H1 (cell line): Measurements from ENCODE around the gene CDKN2B. TPM values are rescaled to one million over a fixed set of nuclear protein-coding genes. Genes with fewer than 3 reads are reported as not detected.

Source experiments
- CTCF ChIA-PET: fragments of 300-600 bp; sonication (Branson Sonifier 250); formaldehyde crosslinking; loops from one replicate; lab custom pipeline; 2021; ENCODE audit not compliant: partially characterized antibody; lab: Charles Lee
- POLR2A ChIA-PET: fragments of 300-600 bp; sonication (Branson Sonifier 250); formaldehyde crosslinking; loops from one replicate; lab custom pipeline; 2021; ENCODE audit warnings: inconsistent platforms; ENCODE audit not compliant: partially characterized antibody; lab: Charles Lee
- DNase-seq, 2 experiments: peaks; one replicate each; pipeline versions ENCODE4 v3.0.0 to v3.0.0-alpha.2; 2010 to 2022; ENCODE audit warnings: low spot score in 2 of 2, low read depth in 1 of 2, mixed read lengths in 1 of 2
- FAIRE-seq: peaks from 2 replicates; lab custom pipeline; 2011; peaks lifted over from hg19 to GRCh38; lab: Jason Lieb, UNC
- H2AFZ ChIP-seq: 2 replicates; pipeline ENCODE4 v1.8.1; 2012; ENCODE audit warnings: low read length, inconsistent platforms
- H2AK5ac ChIP-seq: 2 replicates; pipeline ENCODE4 v1.6.1; 2013; ENCODE audit warnings: low read depth, low read length
- H2BK120ac ChIP-seq: replicated peaks from 2 replicates; pipeline ENCODE3; 2013; ENCODE audit warnings: low read depth, low read length, inconsistent platforms
- H2BK12ac ChIP-seq: 2 replicates; pipeline ENCODE4 v1.6.1; 2013; ENCODE audit warnings: low read depth, low read length
- H2BK15ac ChIP-seq: 2 replicates; pipeline ENCODE4 v1.6.1; 2013; ENCODE audit warnings: low read length
- H2BK20ac ChIP-seq: 2 replicates; pipeline ENCODE4 v1.6.1; 2013; ENCODE audit warnings: low read length
- H2BK5ac ChIP-seq: 2 replicates; pipeline ENCODE4 v1.6.1; 2013; ENCODE audit warnings: low read depth, low read length
- H3K14ac ChIP-seq: 2 replicates; pipeline ENCODE4 v1.6.1; 2013; ENCODE audit warnings: inconsistent platforms; ENCODE audit not compliant: insufficient read length
- H3K18ac ChIP-seq: 2 replicates; pipeline ENCODE4 v1.6.1; 2013; ENCODE audit warnings: low read length; ENCODE audit errors: extremely low read depth
- H3K23ac ChIP-seq: 2 replicates; pipeline ENCODE4 v1.6.1; 2013; ENCODE audit warnings: inconsistent platforms; ENCODE audit not compliant: insufficient read length
- H3K23me2 ChIP-seq: 2 replicates; pipeline ENCODE4 v1.6.1; 2013; ENCODE audit warnings: low read depth, low read length
- H3K27ac ChIP-seq: 2 replicates; pipeline ENCODE4 v1.6.1; 2011; ENCODE audit warnings: low read depth, low read length, inconsistent platforms
- H3K27me3 ChIP-seq, 4 experiments: replicated peaks in 1 of 4; 1 replicate in 1 of 4; 2 replicates in 3 of 4; pipeline versions ENCODE4 v1.6.1 to v1.8.1; 2011 to 2013; ENCODE audit warnings: low read length in 3 of 4, mild to moderate bottlenecking in 3 of 4, inconsistent platforms in 2 of 4, mixed read lengths in 2 of 4, moderate library complexity in 1 of 4; ENCODE audit not compliant: control insufficient read depth in 3 of 4, insufficient read depth in 3 of 4; ENCODE audit errors: extremely low read depth in 1 of 4
- H3K36me3 ChIP-seq, 4 experiments: 2 replicates each; pipeline versions ENCODE4 v1.6.1 to v1.8.1; 2011 to 2013; ENCODE audit warnings: mild to moderate bottlenecking in 4 of 4, low read length in 3 of 4, moderate library complexity in 2 of 4, control low read depth in 1 of 4, inconsistent platforms in 1 of 4; ENCODE audit not compliant: insufficient read depth in 4 of 4, control insufficient read depth in 2 of 4
- H3K4ac ChIP-seq: replicated peaks from 2 replicates; pipeline ENCODE3; 2013; ENCODE audit warnings: low read length, low read depth, mixed read lengths, inconsistent platforms; ENCODE audit not compliant: insufficient read length
- H3K4me1 ChIP-seq, 4 experiments: replicated peaks in 1 of 4; 1 replicate in 1 of 4; 2 replicates in 3 of 4; pipeline versions ENCODE4 v1.6.1 to v1.8.1; 2011 to 2013; ENCODE audit warnings: low read length in 3 of 4, inconsistent platforms in 2 of 4, mixed read lengths in 1 of 4; ENCODE audit not compliant: insufficient read depth in 4 of 4, control insufficient read depth in 3 of 4
- H3K4me2 ChIP-seq, 2 experiments: 2 replicates each; pipeline versions ENCODE4 v1.6.1 to v1.8.1; 2011 to 2013; ENCODE audit warnings: low read depth in 2 of 2, low read length in 2 of 2, control low read depth in 1 of 2, inconsistent platforms in 1 of 2, mild to moderate bottlenecking in 1 of 2; ENCODE audit not compliant: insufficient read depth in 1 of 2
- H3K4me3 ChIP-seq, 4 experiments: fragments of 200-600, 300-600 bp in 1 of 4; sonication (generic), shearing (Covaris generic), sonication (Bioruptor Twin) in 1 of 4; 2 replicates each; pipeline versions ENCODE4 v1.5.1 to v1.8.1; 2011 to 2016; ENCODE audit warnings: low read length in 4 of 4, low read depth in 3 of 4, control low read depth in 2 of 4, inconsistent platforms in 2 of 4, mild to moderate bottlenecking in 2 of 4, mixed read lengths in 1 of 4, moderate library complexity in 1 of 4; ENCODE audit not compliant: insufficient read depth in 2 of 4; ENCODE audit errors: extremely low read depth in 1 of 4
- H3K56ac ChIP-seq: replicated peaks from 2 replicates; pipeline ENCODE3; 2013; ENCODE audit warnings: low read depth, mild to moderate bottlenecking, mixed read lengths, low read length, inconsistent platforms; ENCODE audit not compliant: insufficient read length
- H3K79me1 ChIP-seq: 2 replicates; pipeline ENCODE4 v1.6.1; 2013; ENCODE audit warnings: low read depth, low read length, control low read depth
- H3K79me2 ChIP-seq, 2 experiments: 2 replicates each; pipeline versions ENCODE4 v1.6.1 to v1.8.1; 2012 to 2013; ENCODE audit warnings: low read length in 2 of 2, mild to moderate bottlenecking in 2 of 2, inconsistent platforms in 1 of 2; ENCODE audit not compliant: insufficient read depth in 2 of 2, control insufficient read depth in 1 of 2
- H3K9ac ChIP-seq, 4 experiments: replicated peaks in 1 of 4; 1 replicate in 1 of 4; 2 replicates in 3 of 4; pipeline versions ENCODE4 v1.6.1 to v1.8.1; 2011 to 2013; ENCODE audit warnings: low read depth in 3 of 4, low read length in 3 of 4, control low read depth in 2 of 4, mild to moderate bottlenecking in 2 of 4, moderate library complexity in 2 of 4, inconsistent platforms in 1 of 4; ENCODE audit errors: extremely low read depth in 1 of 4
- H3K9me3 ChIP-seq, 2 experiments: 2 replicates each; pipeline versions ENCODE4 v1.6.1 to v1.8.1; 2012 to 2013; ENCODE audit warnings: mild to moderate bottlenecking in 2 of 2, moderate library complexity in 2 of 2, control low read depth in 1 of 2, inconsistent platforms in 1 of 2, low read depth in 1 of 2, low read length in 1 of 2, mixed read lengths in 1 of 2; ENCODE audit not compliant: insufficient read depth in 2 of 2
- H4K20me1 ChIP-seq, 2 experiments: replicated peaks in 1 of 2; 2 replicates each; pipeline versions ENCODE3 to v1.8.1; 2011 to 2013; ENCODE audit warnings: inconsistent platforms in 2 of 2, low read length in 2 of 2, mild to moderate bottlenecking in 1 of 2; ENCODE audit not compliant: insufficient read depth in 2 of 2, control insufficient read depth in 1 of 2
- H4K5ac ChIP-seq: 2 replicates; pipeline ENCODE4 v1.6.1; 2013; ENCODE audit warnings: low read length, low read depth, mixed read lengths, inconsistent platforms; ENCODE audit not compliant: insufficient read length
- H4K8ac ChIP-seq: 2 replicates; pipeline ENCODE4 v1.8.0; 2013; ENCODE audit warnings: mild to moderate bottlenecking, moderate library complexity, low read length, inconsistent platforms; ENCODE audit not compliant: insufficient read depth; ENCODE audit errors: extremely low read depth
- H4K91ac ChIP-seq: replicated peaks from 2 replicates; pipeline ENCODE3; 2013; ENCODE audit warnings: low read length, mixed read lengths, inconsistent platforms; ENCODE audit not compliant: insufficient read length
- BRCA1 ChIP-seq: IDR thresholded peaks from 2 replicates; pipeline ENCODE4 v1.6.1; 2012; ENCODE audit warnings: low read depth, low read length, improper control_type of control experiment
- CTBP2 ChIP-seq: IDR thresholded peaks from 2 replicates; pipeline ENCODE4 v1.7.0; 2011; ENCODE audit warnings: borderline replicate concordance, mild to moderate bottlenecking, moderate library complexity, mixed read lengths, low read length; ENCODE audit not compliant: insufficient read depth, insufficient read length
- FOSL1 ChIP-seq: IDR thresholded peaks from 2 replicates; pipeline ENCODE4 v1.6.1; 2011; ENCODE audit warnings: mild to moderate bottlenecking, low read depth, low read length, moderate library complexity; ENCODE audit not compliant: insufficient read depth
- JUN ChIP-seq: IDR thresholded peaks from 2 replicates; pipeline ENCODE4 v1.6.1; 2011; ENCODE audit warnings: low read depth, mild to moderate bottlenecking, improper control_type of control experiment, low read length
- SP1 ChIP-seq: IDR thresholded peaks from 2 replicates; pipeline ENCODE4 v1.6.1; 2011; ENCODE audit warnings: low read depth, low read length
- WGBS, 2 experiments: shearing (Covaris generic) in 1 of 2; methylation state at CpG; one replicate each; pipeline versions ENCODE4 v1.1.6 to v1.1.7; 2013 to 2015; ENCODE audit warnings: low lambda C conversion rate in 2 of 2, mixed read lengths in 2 of 2, inconsistent platforms in 1 of 2, low coverage in 1 of 2, missing lambda C conversion rate in 1 of 2; ENCODE audit not compliant: insufficient replicate concordance in 2 of 2, insufficient coverage in 1 of 2, insufficient read length in 1 of 2; ENCODE audit errors: extremely low coverage in 1 of 2, missing lambda C conversion rate in 1 of 2; 5-methylcytosine and 5-hydroxymethylcytosine counted together
- polyA plus RNA-seq, 7 experiments: library from polyadenylated mRNA; depleted of rRNA in 3 of 7; stranded (reverse) in 5 of 7; unstranded in 2 of 7; fragments of >200 nt in 5 of 7; fragments of 200-250 nt in 2 of 7; gene quantifications; 1 replicate in 5 of 7; 2 replicates in 1 of 7; 4 replicates in 1 of 7; pipeline versions ENCODE4 v1.2.1 to v1.2.3, GENCODE V29; 2011 to 2013; ENCODE audit warnings: missing spikeins in 2 of 7, mixed read lengths in 2 of 7
- total RNA-seq: library from RNA; stranded (reverse); fragmentation: NEBNext Ultra II Directional; extraction: Animal tissue kit (Norgen Biotek cat#: 25700); gene quantifications from 2 replicates; pipeline ENCODE4 v1.2.1, GENCODE V29; 2021

The CDKN2B gene
- total and polyA plus RNA-seq, 2 of the 8 experiments (the other 6 are each of a cell fraction or from before 2014, with no cell fraction given) = 0.20 to 0.88 TPM

DNA sequence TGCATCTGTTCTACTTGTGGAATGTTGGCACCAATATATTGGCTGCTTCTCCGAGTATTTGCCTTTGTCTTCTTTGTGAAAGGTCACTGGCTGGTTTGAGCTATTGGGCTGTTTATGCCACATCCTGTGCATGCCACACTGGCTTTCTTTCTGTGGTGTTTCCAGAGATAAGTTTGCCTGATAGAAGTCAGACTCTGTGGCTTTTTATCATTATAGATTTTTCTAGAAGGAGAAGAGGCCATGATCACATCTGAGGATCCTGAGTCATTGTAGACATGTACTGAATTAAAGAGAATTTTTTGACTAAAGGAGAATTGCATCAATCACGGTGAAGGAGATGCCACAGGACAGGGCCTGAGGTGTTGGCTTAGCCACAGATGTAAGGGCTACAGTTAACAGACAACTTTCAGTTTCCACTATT, 26.5 kb upstream of the CDKN2B start:
- no peak overlapping the region for H3K4ac ChIP-seq
- H4K91ac ChIP-seq = no peak overlapping the region
- H3K14ac ChIP-seq = no peak overlapping the region
- H2AFZ ChIP-seq = no peak overlapping the region
- H3K23ac ChIP-seq = no peak overlapping the region
- H3K4me3 ChIP-seq = no peak overlapping the region
- H3K4me1 ChIP-seq = no peaks in the 10 kb centered on the region
- no peaks in the 10 kb centered on the region for H3K9me3 ChIP-seq
- H3K56ac ChIP-seq = no peak overlapping the region
- no peak overlapping the region for H3K18ac ChIP-seq
- H3K23me2 ChIP-seq = no peaks in the 10 kb centered on the region
- POLR2A ChIA-PET = no interaction called here
- no peak overlapping the region for H2BK15ac ChIP-seq
- H3K27me3 ChIP-seq = no peaks in the 10 kb centered on the region
- no peak overlapping the region for H4K5ac ChIP-seq
- no peak for DNase-seq
- no peak overlapping the region for H2BK20ac ChIP-seq
- no peak overlapping the region for H3K9ac ChIP-seq
- no peak overlapping the region; the same call in 1 of the 2 replicates for H2BK5ac ChIP-seq
- H4K20me1 ChIP-seq = no peaks in the 10 kb centered on the region
- no peaks in the 10 kb centered on the region for H3K79me1 ChIP-seq
- no peak overlapping the region for H3K4me2 ChIP-seq
- H3K36me3 ChIP-seq = no peaks in the 10 kb centered on the region
- CTCF ChIA-PET = interaction anchor here (1.3 to 3.0 kb wide), 5 partner anchors 12 to 570 kb away, joined by 3 to 8 read pairs (median 4); no protein-coding TSS in a partner anchor
- no peak overlapping the region for H2AK5ac ChIP-seq
- WGBS, 2 experiments = 91% methylated on average over 2 of the region's 2 CpGs; no CpG with 5 or more reads in 1 of the 2 experiments
- H4K8ac ChIP-seq = no peak overlapping the region
- H2BK12ac ChIP-seq = no peak overlapping the region
- H3K27ac ChIP-seq = no peak overlapping the region
- TF ChIP-seq FOSL1 = no peak
- TF ChIP-seq CTBP2 = no peak
- no peak for TF ChIP-seq JUN
- no peak for TF ChIP-seq SP1
- no peak for TF ChIP-seq BRCA1
- FAIRE-seq = no peak
- no peak overlapping the region for H2BK120ac ChIP-seq
- H3K79me2 ChIP-seq = no peaks in the 10 kb centered on the region
